ENCODE measurements around the gene PTPN1.

- TF ChIP-seq CTCF (IDR thresholded peaks at IDR 0.05) (no peak), POLR2A (IDR thresholded peaks at IDR 0.05) (no peak)
Observed at GRCh38 chr20:50528129-50528528, 17.9 kb downstream of the PTPN1 start.

Measured in thyroid gland (tissue), 4 donors.